Measurements from ENCODE around the gene SPRR2B. TPM values are rescaled to one million over a fixed set of nuclear protein-coding genes. Genes with fewer than 3 reads are reported as not detected.

SPRR2B gene
- total and polyA plus RNA-seq, 8 donors, result not detected

DNA sequence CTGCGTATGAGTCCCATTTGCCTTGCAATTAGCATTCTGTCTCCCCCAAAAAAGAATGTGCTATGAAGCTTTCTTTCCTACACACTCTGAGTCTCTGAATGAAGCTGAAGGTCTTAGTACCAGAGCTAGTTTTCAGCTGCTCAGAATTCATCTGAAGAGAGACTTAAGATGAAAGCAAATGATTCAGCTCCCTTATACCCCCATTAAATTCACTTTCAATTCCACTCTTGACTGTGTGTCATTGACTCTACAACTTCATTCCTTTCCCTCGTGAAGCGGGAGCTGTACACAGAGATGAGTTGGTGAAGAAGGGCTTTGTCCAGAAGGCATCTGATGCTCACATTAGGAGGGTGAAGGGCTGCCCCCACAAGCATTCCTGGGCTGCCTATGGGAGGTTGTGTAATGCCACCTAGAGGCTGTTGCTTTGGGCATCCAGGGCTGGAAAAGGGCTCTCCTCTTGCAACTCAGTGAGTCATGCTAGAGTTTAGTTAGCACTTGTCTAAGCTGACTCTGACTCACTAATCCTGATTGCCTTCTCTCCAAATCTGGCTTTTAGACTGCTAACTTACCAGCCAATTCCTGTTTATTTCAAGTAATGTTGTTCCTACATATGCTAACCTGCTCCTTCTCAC, 38.6 kb downstream of the SPRR2B start:
- Histone ChIP-seq H3K27me3 (no peaks in the 10 kb centered on the region), H3K9me3 (no peaks in the 10 kb centered on the region), H3K4me1 (no peaks in the 10 kb centered on the region), H3K4me3 (no peak overlapping the region), H3K36me3 (no peaks in the 10 kb centered on the region), H3K27ac (no peak overlapping the region)
- intact Hi-C loops (cut with DNase I), result no loop called here
- TF ChIP-seq, protein P1, sequence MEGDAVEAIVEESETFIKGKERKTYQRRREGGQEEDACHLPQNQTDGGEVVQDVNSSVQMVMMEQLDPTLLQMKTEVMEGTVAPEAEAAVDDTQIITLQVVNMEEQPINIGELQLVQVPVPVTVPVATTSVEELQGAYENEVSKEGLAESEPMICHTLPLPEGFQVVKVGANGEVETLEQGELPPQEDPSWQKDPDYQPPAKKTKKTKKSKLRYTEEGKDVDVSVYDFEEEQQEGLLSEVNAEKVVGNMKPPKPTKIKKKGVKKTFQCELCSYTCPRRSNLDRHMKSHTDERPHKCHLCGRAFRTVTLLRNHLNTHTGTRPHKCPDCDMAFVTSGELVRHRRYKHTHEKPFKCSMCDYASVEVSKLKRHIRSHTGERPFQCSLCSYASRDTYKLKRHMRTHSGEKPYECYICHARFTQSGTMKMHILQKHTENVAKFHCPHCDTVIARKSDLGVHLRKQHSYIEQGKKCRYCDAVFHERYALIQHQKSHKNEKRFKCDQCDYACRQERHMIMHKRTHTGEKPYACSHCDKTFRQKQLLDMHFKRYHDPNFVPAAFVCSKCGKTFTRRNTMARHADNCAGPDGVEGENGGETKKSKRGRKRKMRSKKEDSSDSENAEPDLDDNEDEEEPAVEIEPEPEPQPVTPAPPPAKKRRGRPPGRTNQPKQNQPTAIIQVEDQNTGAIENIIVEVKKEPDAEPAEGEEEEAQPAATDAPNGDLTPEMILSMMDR (IDR thresholded peaks at IDR 0.05), result no peak
- DNase-seq (no peak), ATAC-seq (peak; percentile 98)

DNA sequence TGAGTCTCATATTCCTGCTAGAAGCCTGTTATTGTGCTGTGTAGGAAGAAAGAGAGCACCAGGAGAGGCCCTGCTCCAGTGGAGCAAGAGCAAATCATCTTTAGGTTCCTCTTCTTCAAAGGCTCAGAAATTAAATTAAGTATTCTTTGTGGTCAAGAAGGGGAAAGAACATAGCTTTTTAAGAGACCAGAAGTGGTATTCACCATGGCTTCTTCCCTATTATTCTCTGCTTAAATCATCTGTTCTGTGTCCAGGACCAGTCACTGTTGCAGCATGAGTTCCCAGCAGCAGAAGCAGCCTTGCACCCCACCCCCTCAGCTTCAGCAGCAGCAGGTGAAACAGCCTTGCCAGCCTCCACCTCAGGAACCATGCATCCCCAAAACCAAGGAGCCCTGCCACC, 39.3 kb downstream of the SPRR2B start:
- Histone ChIP-seq H3K27ac (no peak overlapping the region), H3K4me1 (no peaks in the 10 kb centered on the region), H3K4me3 (no peak overlapping the region), H3K27me3 (no peaks in the 10 kb centered on the region), H3K9me3 (no peaks in the 10 kb centered on the region), H3K36me3 (no peaks in the 10 kb centered on the region)
- TF ChIP-seq, protein P1 (IDR thresholded peaks at IDR 0.05), result no peak
- ATAC-seq, result no peak
- intact Hi-C loops (cut with DNase I), result no loop called here
- DNase-seq, result no peak

DNA sequence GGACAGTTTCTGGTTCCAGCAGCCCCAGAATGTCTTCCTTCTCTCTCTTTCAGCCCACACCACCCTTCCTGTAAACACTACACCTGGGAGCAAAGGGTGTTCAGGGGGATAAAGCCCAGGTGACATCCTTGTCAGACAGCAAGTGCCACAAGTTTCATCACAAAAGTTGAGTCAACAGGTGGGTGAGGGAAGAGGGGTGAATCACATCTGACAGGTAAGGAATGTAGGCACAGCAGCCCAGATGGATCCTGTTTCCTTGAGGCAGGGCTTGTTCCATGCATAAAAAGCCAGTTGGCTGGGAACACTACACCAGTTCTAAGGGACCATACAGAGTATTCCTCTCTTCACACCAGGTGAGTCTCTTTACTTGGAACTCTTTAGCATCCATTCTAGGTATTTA, 40.5 kb downstream of the SPRR2B start, which contains the start of gene SPRR1B:
Gene SPRR1B, plus strand, starts transcription at position 309 of the 400 bp plus-strand sequence. CDS start 1,143 bp downstream, outside the sequence.
- Histone ChIP-seq H3K9me3 (no peaks in the 10 kb centered on the region), H3K36me3 (no peaks in the 10 kb centered on the region), H3K4me1 (no peaks in the 10 kb centered on the region), H3K4me3 (no peak within 1 kb of the TSS), H3K27me3 (no peaks in the 10 kb centered on the region), H3K27ac (no peak within 1 kb of the TSS)
- TF ChIP-seq, protein P1 (IDR thresholded peaks at IDR 0.05), result no peak
- intact Hi-C loops (cut with DNase I), result no loop called here
- DNase-seq (no peak), ATAC-seq (no peak)

DNA sequence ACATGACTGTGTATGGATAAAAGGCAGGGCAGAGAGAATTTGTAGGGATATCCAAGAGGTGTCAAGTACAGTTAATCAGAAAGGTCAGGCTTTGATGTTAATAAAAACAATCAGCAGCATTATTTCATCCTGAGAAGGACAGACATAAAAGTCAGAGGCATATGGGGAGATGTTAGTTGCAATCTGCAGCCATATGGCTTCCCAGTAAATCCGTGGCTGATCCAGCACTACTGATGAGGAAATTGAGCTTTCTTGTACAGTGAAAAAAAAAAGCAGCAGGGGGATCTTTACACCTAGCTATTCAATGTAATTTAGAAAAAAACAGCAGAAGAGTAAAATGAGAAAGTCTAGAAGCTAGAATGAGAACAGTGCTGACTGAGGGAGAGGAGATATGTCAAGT, 42.6 kb downstream of the SPRR2B start:
- intact Hi-C loops (cut with DNase I), result no loop called here
- TF ChIP-seq, protein P1 (IDR thresholded peaks at IDR 0.05), result no peak
- no peak for ATAC-seq

DNA sequence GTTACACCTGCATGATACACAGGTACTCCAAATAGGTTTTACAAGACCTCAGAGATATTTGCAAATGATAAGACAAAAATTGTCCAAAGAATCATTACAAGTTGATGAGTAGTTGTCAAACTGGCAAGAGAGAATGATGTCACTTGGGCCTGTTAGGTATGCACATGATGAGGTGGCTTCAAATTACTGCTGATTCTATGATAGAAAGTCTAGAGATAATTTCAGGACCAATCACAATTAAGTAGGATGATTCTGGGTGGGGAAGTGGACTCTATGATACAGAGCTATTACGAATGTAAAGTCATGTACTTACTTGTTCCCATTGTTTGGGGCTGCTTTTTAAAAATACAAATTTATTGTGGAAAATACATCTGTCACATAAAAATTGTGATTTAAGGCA, 45.6 kb downstream of the SPRR2B start:
- TF ChIP-seq, protein P1 (IDR thresholded peaks at IDR 0.05), result no peak
- Histone ChIP-seq H3K9me3 (no peaks in the 10 kb centered on the region), H3K27ac (no peak overlapping the region), H3K4me3 (no peak overlapping the region), H3K4me1 (no peaks in the 10 kb centered on the region), H3K27me3 (no peaks in the 10 kb centered on the region), H3K36me3 (no peaks in the 10 kb centered on the region)
- DNase-seq (no peak), ATAC-seq (no peak)
- intact Hi-C loops (cut with DNase I), result no loop called here

More for the DNA sequence above, 42.6 kb downstream of the SPRR2B start:
- H3K27me3 ChIP-seq, result no peaks in the 10 kb centered on the region
- H3K36me3 ChIP-seq, result no peaks in the 10 kb centered on the region
- no peak overlapping the region for H3K27ac ChIP-seq
- no peak for DNase-seq
- H3K4me3 ChIP-seq, result no peak overlapping the region
- no peaks in the 10 kb centered on the region for H3K9me3 ChIP-seq
- no peaks in the 10 kb centered on the region for H3K4me1 ChIP-seq
